NB4 (cell line): ENCODE data around the gene ADAMTS4.

Experiments used
- DNase-seq: peaks from one replicate; pipeline ENCODE4 v3.0.0; 2010; ENCODE audit warnings: low read depth
- H3K4me3 ChIP-seq: one replicate; pipeline ENCODE4 v1.5.1; 2011; ENCODE audit warnings: mild to moderate bottlenecking, low read depth, low read length, moderate library complexity
- MYC ChIP-seq: IDR thresholded peaks from 2 replicates; pipeline ENCODE4 v1.6.1; 2011; ENCODE audit warnings: low read depth, low read length
- POLR2A ChIP-seq: IDR thresholded peaks from 2 replicates; pipeline ENCODE4 v1.6.1; 2011; ENCODE audit warnings: mild to moderate bottlenecking; ENCODE audit not compliant: insufficient read length; ENCODE audit errors: extremely low read depth
- TF ChIP-seq, protein P1 (sequence below): IDR thresholded peaks from one replicate; pipeline ENCODE4 v1.5.1; 2012; ENCODE audit warnings: low read depth, low read length
- TF ChIP-seq, protein P2 (sequence below): IDR thresholded peaks from 2 replicates; pipeline ENCODE4 v1.6.1; 2011; ENCODE audit warnings: low read depth, low read length

ADAMTS4 gene

DNA sequence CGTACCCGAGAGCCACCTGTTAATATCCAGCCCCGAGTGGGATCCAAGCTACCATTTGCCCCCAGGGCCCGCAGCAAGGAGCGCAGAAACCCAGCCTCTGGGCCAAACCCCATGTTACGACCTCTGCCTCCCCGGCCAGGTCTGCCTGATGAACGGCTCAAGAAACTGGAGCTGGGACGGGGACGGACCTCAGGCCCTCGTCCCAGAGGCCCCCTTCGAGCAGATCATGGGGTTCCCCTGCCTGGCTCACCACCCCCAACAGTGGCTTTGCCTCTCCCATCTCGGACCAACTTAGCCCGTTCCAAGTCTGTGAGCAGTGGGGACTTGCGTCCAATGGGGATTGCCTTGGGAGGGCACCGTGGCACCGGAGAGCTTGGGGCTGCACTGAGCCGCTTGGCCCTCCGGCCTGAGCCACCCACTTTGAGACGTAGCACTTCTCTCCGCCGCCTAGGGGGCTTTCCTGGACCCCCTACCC is 38.1 kb downstream of the ADAMTS4 start:
- TF ChIP-seq, protein P1, sequence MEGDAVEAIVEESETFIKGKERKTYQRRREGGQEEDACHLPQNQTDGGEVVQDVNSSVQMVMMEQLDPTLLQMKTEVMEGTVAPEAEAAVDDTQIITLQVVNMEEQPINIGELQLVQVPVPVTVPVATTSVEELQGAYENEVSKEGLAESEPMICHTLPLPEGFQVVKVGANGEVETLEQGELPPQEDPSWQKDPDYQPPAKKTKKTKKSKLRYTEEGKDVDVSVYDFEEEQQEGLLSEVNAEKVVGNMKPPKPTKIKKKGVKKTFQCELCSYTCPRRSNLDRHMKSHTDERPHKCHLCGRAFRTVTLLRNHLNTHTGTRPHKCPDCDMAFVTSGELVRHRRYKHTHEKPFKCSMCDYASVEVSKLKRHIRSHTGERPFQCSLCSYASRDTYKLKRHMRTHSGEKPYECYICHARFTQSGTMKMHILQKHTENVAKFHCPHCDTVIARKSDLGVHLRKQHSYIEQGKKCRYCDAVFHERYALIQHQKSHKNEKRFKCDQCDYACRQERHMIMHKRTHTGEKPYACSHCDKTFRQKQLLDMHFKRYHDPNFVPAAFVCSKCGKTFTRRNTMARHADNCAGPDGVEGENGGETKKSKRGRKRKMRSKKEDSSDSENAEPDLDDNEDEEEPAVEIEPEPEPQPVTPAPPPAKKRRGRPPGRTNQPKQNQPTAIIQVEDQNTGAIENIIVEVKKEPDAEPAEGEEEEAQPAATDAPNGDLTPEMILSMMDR: no peak
- TF ChIP-seq, protein P2, sequence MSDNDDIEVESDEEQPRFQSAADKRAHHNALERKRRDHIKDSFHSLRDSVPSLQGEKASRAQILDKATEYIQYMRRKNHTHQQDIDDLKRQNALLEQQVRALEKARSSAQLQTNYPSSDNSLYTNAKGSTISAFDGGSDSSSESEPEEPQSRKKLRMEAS: no peak
- TF ChIP-seq MYC: no peak
- DNase-seq: no peak
- H3K4me3 ChIP-seq: no peak overlapping the region

DNA sequence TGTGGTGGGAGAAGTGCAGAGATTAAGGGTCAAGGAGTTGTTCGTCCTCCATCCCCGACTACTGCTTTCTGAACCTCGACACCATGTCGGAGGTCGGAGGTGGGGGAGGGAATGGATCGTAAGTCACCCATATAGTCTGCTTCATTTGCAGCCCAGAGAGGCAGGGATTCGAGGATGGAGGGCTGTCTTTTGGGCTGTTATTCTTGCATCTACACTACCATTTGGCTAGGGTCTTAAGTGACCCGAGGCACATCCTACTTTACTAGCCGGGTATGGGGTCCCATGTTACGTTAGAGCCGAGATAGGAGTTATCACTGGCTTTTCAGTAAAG is 39.0 kb downstream of the ADAMTS4 start:
- TF ChIP-seq, protein P2: no peak
- TF ChIP-seq MYC: no peak
- no peak for TF ChIP-seq POLR2A
- TF ChIP-seq, protein P1: no peak
- no peak for DNase-seq
- peak overlapping the region; percentile 85 for H3K4me3 ChIP-seq

DNA sequence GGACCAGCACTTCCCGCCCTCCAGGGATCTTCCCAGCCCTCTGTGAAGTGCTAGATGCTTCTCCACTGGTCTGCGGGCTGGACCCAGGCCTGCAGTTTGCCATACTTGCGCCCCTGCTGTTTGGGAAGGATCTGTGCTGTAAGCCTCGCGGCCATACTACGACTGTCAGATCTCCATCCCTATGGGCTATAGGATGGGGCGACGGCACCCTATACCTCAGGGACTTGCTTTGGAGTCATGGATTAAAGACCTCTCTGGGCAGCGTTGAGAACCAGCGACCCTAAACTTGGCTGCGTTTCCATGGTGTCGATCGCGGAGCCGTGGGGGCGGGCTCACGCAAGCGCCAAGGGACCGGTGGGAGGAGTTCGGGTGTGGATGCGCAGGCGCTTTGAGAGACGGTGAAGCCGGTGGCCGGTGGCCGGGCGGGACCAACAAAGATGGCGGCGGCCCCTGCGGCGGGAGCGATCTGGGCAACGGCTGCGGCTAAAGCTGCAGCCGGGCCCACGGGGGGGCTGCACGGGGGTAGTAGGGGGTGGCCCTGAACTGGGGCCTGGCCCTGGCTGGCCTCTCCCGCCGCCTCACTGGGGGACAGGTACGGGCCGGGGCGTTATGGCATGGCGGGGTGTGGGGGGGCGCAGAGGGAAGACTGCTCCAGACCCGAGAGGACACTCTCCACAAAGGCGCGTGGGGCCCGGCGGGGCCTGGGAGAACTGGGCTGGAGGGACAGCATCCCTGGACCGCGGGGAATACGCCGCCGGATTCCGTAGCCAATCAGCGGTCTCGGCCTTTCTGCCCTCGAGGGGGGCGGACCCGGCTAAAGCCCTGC is 39.6 kb downstream of the ADAMTS4 start, which contains the start of gene USP21:
Gene USP21 (plus strand): TSS at position 414 of the 826 bp plus-strand sequence. CDS start 1,141 bp downstream, outside the sequence.
- DNase-seq: peak; percentile 90
- H3K4me3 ChIP-seq: peak within 1 kb of the TSS; percentile 85
- TF ChIP-seq POLR2A (peak; percentile 74), MYC (peak; percentile 34; the same call in 1 of the 2 replicates)
- TF ChIP-seq, protein P1: no peak
- TF ChIP-seq, protein P2: peak; percentile 17; the same call in 1 of the 2 replicates

DNA sequence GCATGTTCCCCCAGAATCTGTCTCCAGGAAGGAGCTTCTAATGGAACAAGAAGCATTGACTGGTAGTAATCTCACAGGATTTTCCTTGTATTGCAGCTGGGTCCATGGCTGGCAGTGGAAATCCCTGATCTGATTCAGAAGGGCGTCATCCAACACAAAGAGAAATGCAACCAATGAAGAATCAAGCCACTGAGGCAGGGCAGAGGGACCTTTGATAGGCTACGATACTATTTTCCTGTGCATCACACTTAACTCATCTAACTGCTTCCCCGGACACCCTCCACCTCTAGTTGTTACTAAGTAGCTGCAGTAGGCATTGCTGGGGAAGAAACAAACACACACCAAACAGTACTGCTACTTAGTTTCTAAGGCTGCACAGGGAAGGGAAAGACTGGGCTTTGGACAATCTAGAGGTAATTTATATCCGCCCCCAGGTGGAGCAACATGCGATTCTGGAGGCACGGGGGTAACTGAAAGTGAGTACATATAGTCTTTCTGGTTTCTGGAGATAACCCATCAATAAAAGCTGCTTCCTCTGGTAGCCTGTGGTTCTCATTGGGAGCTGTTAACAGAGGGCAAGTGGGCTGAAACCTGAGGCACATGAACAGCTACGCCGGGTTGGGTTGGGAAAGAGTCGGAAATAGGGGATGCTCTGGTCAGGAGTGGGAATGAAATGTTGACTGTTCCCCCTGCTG is 40.4 kb downstream of the ADAMTS4 start:
- TF ChIP-seq, protein P1: no peak
- TF ChIP-seq POLR2A: no peak
- no peak for TF ChIP-seq MYC
- TF ChIP-seq, protein P2: no peak
- DNase-seq: no peak
- peak overlapping the region; percentile 50 for H3K4me3 ChIP-seq

DNA sequence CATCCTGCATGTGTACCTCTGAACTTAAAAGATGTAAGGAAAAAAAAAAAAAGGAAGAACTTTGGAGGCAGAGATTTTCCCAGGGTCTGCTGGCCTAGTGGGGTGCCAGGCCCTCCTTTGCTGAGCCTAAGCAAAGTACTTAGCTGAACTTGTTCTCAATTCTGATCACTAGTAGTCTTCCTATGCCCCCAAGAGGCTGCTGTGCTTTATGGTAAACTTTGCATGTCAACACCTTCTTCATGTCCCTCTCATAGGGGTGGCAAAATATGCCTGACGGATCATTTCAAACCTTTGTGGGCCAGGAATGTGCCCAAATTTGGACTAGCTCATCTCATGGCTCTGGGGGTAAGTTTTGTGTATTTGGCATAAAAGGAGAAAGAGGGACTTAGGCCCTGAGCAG is 41.0 kb downstream of the ADAMTS4 start:
- TF ChIP-seq MYC (no peak), POLR2A (no peak)
- TF ChIP-seq, protein P2: no peak
- TF ChIP-seq, protein P1: no peak

More for the DNA sequence above, 41.0 kb downstream of the ADAMTS4 start:
- H3K4me3 ChIP-seq: no peak overlapping the region
- no peak for DNase-seq
